K562 (cell line): ENCODE data around the gene ST7. TPM values are rescaled to one million over a fixed set of nuclear protein-coding genes. Genes with fewer than 3 reads are reported as not detected.

Experiments used
- ATF3 ChIP-seq, 2 experiments: fragments of 450-650 bp in 1 of 2; sonication (generic) in 1 of 2; formaldehyde crosslinking in 1 of 2; IDR thresholded peaks in 1 of 2; conservative IDR thresholded peaks in 1 of 2; 2 replicates each; pipeline versions ENCODE4 v1.6.1 to v1.8.1; 2016 to 2023; ENCODE audit warnings: mild to moderate bottlenecking in 2 of 2, moderate library complexity in 2 of 2, inconsistent platforms in 1 of 2, missing genetic modification reagents in 1 of 2
- CREM ChIP-seq: IDR thresholded peaks from 2 replicates; pipeline ENCODE4 v1.6.1; 2014; ENCODE audit warnings: antibody characterized with exemption, low read depth
- CUX1 ChIP-seq: fragments of 200-800 bp; sonication (Bioruptor generic); IDR thresholded peaks from 2 replicates; pipeline ENCODE4 v1.6.1; 2016; ENCODE audit warnings: missing genetic modification characterization, missing compliant biosample characterization
- FOXK2 ChIP-seq, 2 experiments: fragments of 450-650 bp; IDR thresholded peaks in 1 of 2; conservative IDR thresholded peaks in 1 of 2; 2 replicates each; pipeline ENCODE4 v1.6.1; 2016; ENCODE audit warnings: low read depth in 2 of 2, mild to moderate bottlenecking in 1 of 2
- GABPB1 ChIP-seq: sonication (generic); formaldehyde crosslinking; IDR thresholded peaks from 2 replicates; pipeline ENCODE4 v1.8.0; 2022; ENCODE audit warnings: mild to moderate bottlenecking, missing genetic modification reagents
- HNRNPUL1 ChIP-seq: fragments of 200-400 bp; formaldehyde crosslinking; IDR thresholded peaks from 2 replicates; pipeline ENCODE4 v1.6.1; 2017; ENCODE audit warnings: low read length
- ILK ChIP-seq: fragments of 450-650 bp; IDR thresholded peaks from 2 replicates; pipeline ENCODE4 v1.6.1; 2016; ENCODE audit warnings: missing genetic modification characterization, low read depth, mild to moderate bottlenecking, missing compliant biosample characterization, moderate library complexity, borderline replicate concordance
- MED1 ChIP-seq: sonication (generic); formaldehyde crosslinking; IDR thresholded peaks from 2 replicates; pipeline ENCODE4 v1.8.1; 2023; ENCODE audit warnings: missing genetic modification reagents, borderline replicate concordance
- MXD1 ChIP-seq: fragments of 250-450 bp; sonication (Bioruptor Pico); IDR thresholded peaks from 2 replicates; pipeline ENCODE4 v1.8.0; 2021; ENCODE audit warnings: borderline replicate concordance, mild to moderate bottlenecking, moderate library complexity; ENCODE audit not compliant: poor library complexity, severe bottlenecking
- PHF21A ChIP-seq: fragments of 450-650 bp; IDR thresholded peaks from 2 replicates; pipeline ENCODE4 v1.6.1; 2017; ENCODE audit warnings: low read depth, borderline replicate concordance
- RBBP5 ChIP-seq: fragments of 200-600 bp; sonication (generic); IDR thresholded peaks from 2 replicates; pipeline ENCODE4 v1.6.1; 2012; ENCODE audit warnings: borderline replicate concordance, mild to moderate bottlenecking, low read length, control low read depth, inconsistent platforms; ENCODE audit not compliant: insufficient read depth, poor library complexity, severe bottlenecking
- SIN3B ChIP-seq: fragments of 450-650 bp; IDR thresholded peaks from 2 replicates; pipeline ENCODE4 v1.6.1; 2017; ENCODE audit warnings: low read depth, mild to moderate bottlenecking, moderate library complexity
- TCF7L2 ChIP-seq: fragments of 150-350 bp; IDR thresholded peaks from 2 replicates; pipeline ENCODE4 v1.6.1; 2016; ENCODE audit warnings: low read depth, mild to moderate bottlenecking, low read length, moderate library complexity
- TOE1 ChIP-seq, 2 experiments: fragments of 450-650 bp in 1 of 2; sonication (generic) in 1 of 2; formaldehyde crosslinking in 1 of 2; IDR thresholded peaks; 2 replicates each; pipeline versions ENCODE4 v1.7.1 to v1.8.0; 2016 to 2022; ENCODE audit warnings: borderline replicate concordance in 2 of 2, mild to moderate bottlenecking in 2 of 2, antibody characterized with exemption in 1 of 2, inconsistent platforms in 1 of 2, low read depth in 1 of 2, missing genetic modification reagents in 1 of 2, moderate library complexity in 1 of 2
- ZBTB1 ChIP-seq: sonication (generic); formaldehyde crosslinking; IDR thresholded peaks from 2 replicates; pipeline ENCODE4 v1.8.1; 2023; ENCODE audit warnings: missing genetic modification reagents, low read depth, mild to moderate bottlenecking, borderline replicate concordance
- ZBTB34 ChIP-seq: fragments of 250-450 bp; sonication (Bioruptor Pico); IDR thresholded peaks from 2 replicates; pipeline ENCODE4 v1.8.0; 2021; ENCODE audit warnings: mild to moderate bottlenecking, moderate library complexity
- ZNF24 ChIP-seq: fragments of 450-650 bp; IDR thresholded peaks from 2 replicates; pipeline ENCODE4 v1.6.1; 2016
- ZNF764 ChIP-seq: fragments of 250-450 bp; sonication (Bioruptor Pico); IDR thresholded peaks from 2 replicates; pipeline ENCODE4 v1.4.0; 2020; ENCODE audit warnings: low read depth, mild to moderate bottlenecking, moderate library complexity
- polyA plus RNA-seq, 8 experiments: library from polyadenylated mRNA; depleted of rRNA in 4 of 8; stranded (reverse) in 5 of 8; unstranded in 3 of 8; fragments of >200 nt; fragmentation: Nextera tagmentation in 2 of 8; fragmentation: Illumina TruSeq in 1 of 8; extraction: Ambion mirVana in 2 of 8; extraction: Trizol in 1 of 8; gene quantifications; 2 replicates each; pipeline versions ENCODE4 v1.2.1 to v1.2.3, GENCODE V29; 2011 to 2014; ENCODE audit warnings: inconsistent platforms in 1 of 8, missing spikeins in 1 of 8
- total RNA-seq, 7 experiments: library from RNA; depleted of rRNA in 6 of 7; stranded (reverse); fragments of >200 nt in 6 of 7; fragmentation: Illumina TruSeq in 2 of 7; extraction: Trizol in 2 of 7; gene quantifications; 2 replicates each; pipeline versions ENCODE4 v1.2.1 to v1.2.3, GENCODE V29; 2011 to 2021; ENCODE audit warnings: low replicate concordance in 1 of 7

Gene ST7
- total and polyA plus RNA-seq, 9 of the 15 experiments (the other 6 are each of a cell fraction or from before 2014, with no cell fraction given) = 23.9 to 56.3 (median 36.9) TPM

GRCh38 chr7:117019786-117020590 lies 66.7 kb downstream of the ST7 start (continued):
- TF ChIP-seq CUX1 (no peak), SIN3B (no peak), ATF3 (IDR thresholded peaks at IDR 0.05) (peak; percentile 97), ATF3 (CRISPR knock-in tag; conservative IDR thresholded peaks at IDR 0.05) (no peak), ZNF764 (CRISPR knock-in tag) (no peak), GABPB1 (CRISPR knock-in tag) (no peak), ILK (tag) (no peak), RBBP5 (peak; percentile 96), ZBTB34 (CRISPR knock-in tag) (no peak), ZNF24 (no peak), CREM (peak; percentile 97), TCF7L2 (no peak), FOXK2 (conservative IDR thresholded peaks at IDR 0.05 in 1 of 2, IDR thresholded peaks at IDR 0.05 in 1 of 2; ENCODE audit: low read depth in 2 of 2) (peak; percentile 75 to 78; a peak in 3 of 4 replicates), HNRNPUL1 (no peak), MXD1 (CRISPR knock-in tag) (no peak), ZBTB1 (CRISPR knock-in tag) (no peak), PHF21A (no peak), TOE1 (IDR thresholded peaks at IDR 0.05; ENCODE audit: borderline replicate concordance) (no peak), TOE1 (CRISPR knock-in tag; IDR thresholded peaks at IDR 0.05; ENCODE audit: borderline replicate concordance, low read depth) (no peak), MED1 (CRISPR knock-in tag) (no peak)
